Measurements from ENCODE around the gene IFT122.

DNA sequence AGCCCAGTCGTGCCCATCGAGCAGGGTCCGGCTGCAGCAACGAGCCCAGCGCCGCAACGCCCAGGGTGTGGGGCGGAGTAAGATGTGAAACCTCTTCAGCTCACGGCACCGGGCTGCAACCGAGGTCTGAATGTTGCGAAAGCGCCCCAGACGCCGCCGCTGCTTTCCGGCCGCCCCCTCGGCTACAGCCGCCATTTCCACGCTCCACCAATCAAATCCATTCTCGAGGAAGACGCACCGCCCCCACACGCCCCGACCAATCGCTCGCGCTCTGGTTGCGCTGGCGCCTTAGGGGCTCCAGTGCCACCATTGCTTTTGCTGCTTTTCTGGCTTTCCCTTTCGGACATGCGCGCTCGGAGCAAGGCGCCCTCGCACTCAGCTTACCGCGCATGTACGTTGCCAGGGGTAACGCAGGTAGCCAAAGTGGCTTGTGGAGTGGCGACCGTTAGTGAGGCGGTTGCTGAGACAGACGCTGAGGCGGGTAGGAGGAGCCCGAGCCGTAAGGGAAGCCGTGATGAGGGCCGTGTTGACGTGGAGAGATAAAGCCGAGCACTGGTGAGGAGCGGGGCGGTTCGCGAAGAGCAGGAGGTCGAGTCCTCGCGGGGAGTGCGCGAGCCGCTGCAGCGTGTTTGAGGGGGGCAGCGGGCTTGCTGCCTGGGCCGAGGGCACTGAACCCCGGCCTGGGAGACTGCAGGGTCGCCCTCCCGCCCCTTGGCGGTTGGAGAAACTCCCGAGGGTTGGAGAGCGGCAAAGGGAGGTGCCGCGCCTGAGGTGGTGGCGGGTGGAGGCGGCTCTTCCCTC, at the start of gene IFT122, which contains the start of gene MBD4:
- TF ChIP-seq, protein P1, sequence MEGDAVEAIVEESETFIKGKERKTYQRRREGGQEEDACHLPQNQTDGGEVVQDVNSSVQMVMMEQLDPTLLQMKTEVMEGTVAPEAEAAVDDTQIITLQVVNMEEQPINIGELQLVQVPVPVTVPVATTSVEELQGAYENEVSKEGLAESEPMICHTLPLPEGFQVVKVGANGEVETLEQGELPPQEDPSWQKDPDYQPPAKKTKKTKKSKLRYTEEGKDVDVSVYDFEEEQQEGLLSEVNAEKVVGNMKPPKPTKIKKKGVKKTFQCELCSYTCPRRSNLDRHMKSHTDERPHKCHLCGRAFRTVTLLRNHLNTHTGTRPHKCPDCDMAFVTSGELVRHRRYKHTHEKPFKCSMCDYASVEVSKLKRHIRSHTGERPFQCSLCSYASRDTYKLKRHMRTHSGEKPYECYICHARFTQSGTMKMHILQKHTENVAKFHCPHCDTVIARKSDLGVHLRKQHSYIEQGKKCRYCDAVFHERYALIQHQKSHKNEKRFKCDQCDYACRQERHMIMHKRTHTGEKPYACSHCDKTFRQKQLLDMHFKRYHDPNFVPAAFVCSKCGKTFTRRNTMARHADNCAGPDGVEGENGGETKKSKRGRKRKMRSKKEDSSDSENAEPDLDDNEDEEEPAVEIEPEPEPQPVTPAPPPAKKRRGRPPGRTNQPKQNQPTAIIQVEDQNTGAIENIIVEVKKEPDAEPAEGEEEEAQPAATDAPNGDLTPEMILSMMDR (IDR thresholded peaks at IDR 0.05) = no peak
- TF ChIP-seq POLR2AphosphoS5 (IDR thresholded peaks at IDR 0.05) (peak; percentile 55 to 89 (median 87)), POLR2A (IDR thresholded peaks at IDR 0.05) (peak in 2 of 4 donors; percentile 44 to 80), EP300 (IDR thresholded peaks at IDR 0.05) (no peak)
